GM21515 (cell line): ENCODE results near the gene EXT2.

Experiments
- ATAC-seq: cut with Tn5 transposase; IDR thresholded peaks from one replicate; pipeline ENCODE4 v1.9.1; 2021; ENCODE audit not compliant: unreplicated experiment

The EXT2 gene

DNA sequence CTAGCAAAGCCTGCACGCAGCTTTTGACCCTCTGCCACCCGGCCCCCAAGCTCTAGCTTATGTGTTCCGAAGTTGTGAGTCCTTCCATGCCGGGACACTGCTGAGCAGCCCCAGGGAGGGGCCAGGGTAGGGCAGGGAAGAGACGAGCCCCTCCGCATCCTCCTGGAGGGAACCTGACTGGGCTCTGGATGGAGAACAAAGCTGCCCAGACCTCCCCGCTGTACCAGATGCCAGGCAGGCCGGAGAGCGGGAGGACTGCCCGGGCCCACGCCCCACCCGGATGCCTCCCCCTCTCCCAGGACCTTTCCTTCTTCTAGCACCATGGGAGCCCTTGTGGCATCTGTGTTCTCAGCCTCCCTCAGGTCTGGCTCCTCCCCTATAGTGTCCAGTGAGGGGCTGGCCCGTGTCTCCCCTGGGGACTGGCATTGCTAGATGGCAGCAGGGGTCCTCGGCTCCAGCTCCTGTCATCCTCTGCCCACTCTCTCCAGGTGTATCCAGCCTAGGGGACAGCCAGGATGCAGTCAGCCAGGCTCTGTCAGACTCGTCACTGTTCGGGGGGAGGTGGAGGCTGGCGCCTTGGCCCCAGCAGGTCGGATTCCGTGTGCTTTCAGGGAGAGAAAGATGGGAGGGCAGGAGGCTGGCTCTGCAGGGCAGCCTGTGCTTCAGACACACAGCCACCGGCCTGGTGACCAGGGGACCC lies 168.4 kb downstream of the EXT2 start:
- no peak for ATAC-seq

DNA sequence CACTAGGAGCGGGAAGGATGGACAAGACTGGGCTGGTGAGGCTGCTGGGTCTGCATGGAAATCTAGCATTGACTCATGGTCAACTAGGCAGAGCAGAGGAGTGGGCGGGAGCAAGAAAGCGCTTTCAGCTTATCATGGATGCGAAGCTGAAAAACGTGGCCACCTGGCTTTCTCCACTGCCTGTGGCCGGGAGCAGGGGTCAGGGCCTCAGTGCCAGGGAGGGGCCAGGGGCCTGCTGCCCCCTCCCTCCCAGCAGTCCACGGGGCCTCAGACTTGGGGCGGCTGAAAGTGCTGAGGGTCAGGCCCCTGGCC lies 168.9 kb downstream of the EXT2 start:
- ATAC-seq: no peak

DNA sequence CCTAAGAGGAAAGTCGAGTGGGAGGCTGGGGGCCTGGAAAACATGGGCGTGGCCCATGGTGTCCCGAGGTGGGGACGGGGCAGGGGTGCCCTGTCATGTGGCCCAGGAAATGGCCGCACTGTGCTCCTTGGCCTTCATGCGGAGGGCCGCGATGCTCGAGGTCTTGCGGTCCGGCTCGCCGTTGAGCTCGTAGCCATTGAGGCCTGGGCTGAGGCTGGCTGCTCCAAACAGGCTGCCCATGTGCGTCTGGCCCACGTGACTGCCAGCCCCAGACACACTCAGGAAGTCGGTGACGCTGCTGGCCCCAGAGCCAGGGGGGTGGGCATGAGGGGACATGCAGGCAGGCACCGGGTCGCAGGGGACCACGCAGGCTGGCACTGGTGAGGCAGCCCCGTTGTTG lies 169.3 kb downstream of the EXT2 start:
- no peak for ATAC-seq

DNA sequence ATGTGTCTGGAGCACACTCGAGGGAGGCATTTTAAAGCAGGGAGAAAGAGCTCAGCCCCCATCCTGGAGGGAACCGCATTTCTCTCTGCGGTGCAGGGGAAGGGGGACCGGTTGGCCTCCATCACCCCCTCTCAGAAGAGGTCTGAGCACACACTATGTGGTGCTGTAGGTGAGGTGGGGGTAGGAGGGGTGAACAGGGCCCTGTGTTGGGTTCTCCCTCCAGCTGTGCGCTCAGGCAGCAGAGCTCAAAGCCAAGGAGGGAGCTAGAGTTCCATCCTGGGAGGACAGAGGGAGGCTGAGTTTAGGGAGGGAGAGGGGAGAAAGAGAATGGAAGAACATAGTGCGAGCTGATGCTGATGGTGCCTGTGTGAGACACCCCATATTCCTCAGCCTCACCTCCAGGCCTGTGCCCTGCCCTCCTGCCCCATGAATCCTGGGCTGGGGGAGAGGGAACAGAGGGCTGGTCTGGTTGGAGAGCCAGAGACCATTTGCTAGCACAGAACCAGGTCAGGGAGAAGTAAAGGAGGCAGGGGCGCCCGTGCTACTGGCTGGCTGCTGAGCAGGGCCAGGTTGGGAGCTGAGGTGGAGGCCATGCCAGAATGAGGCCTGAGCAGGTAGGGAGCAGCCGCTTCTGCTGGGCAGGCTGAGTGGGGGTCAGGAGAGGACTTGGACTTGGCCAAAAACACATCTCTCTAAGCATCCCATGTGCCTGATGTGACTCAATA lies 170.7 kb downstream of the EXT2 start:
- no peak for ATAC-seq

DNA sequence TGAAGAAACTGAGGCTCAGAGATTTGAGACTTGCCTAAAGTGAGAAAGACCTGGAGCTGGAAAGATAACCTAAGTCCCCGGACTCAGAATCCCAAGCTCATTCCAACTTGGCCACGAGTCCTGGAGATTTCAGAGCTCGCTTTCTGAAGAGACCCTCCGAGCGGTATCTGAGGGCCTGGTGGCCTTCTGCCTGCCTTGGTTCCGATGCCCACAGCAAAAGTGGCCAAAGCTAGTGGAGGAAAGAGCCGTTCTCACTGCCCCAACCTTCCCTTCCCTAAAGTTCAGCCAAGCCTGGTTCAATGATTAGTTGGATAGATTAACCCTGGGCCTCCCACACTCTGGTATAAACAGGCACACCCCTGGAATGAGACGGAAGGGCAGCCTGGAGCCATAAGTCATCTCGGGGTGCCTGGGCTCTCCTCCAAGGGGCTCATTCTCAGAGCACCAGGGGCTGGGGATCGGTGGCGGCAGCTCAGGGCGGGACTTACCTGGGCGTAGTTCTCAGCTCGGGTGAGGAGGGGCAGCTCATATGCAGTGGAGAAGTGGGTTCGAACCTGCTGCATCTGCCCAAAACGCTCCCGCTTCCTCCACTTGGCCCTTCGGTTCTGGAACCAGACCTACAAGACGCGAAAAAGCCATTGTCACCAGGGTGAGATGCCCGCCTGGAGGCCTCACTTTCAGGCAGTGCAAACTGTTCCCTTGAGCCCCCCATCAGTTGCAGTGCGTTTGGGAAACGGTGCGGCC lies 171.7 kb downstream of the EXT2 start:
- ATAC-seq: no peak

DNA sequence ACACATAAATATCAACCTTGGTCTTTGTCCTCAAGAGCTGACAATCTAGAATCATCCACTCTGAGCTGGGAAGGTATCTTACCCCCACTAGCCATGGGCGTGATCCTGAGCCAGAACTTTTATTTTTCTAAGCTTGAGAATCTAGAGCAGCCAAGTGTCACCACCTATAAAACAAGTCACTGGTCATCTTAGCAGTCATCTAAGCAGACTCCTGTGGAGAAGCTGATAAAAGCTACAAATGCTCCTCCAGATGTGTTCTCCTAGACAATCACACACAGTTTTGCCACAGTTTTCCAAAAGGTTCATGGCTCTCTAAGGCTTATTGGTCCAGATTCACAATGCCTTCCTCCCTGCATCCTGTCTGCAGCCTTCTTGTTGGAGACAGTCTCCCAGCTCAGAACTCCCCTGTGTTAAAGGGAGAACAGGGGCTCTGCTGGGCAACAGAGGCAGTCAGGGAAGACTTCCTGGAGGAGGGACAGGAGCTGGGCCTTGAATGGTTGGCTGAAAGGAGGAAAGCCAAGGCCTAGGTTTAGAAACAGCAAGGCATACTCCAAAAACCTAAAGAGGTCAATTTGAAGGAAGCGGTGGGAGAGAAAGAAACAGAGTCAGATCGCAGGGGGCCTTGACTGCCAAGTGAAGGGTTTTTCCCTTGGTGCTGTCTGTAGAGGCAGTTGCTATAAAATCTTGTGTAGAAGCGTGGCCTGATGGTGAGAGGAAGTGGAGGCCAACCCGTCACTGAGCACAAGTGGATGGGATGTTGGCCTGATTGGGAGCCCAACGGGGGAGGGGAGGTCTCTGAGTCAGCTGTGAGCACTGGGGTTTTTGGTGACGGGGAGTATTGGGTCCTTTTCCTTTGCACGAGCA lies 172.5 kb downstream of the EXT2 start:
- no peak for ATAC-seq

DNA sequence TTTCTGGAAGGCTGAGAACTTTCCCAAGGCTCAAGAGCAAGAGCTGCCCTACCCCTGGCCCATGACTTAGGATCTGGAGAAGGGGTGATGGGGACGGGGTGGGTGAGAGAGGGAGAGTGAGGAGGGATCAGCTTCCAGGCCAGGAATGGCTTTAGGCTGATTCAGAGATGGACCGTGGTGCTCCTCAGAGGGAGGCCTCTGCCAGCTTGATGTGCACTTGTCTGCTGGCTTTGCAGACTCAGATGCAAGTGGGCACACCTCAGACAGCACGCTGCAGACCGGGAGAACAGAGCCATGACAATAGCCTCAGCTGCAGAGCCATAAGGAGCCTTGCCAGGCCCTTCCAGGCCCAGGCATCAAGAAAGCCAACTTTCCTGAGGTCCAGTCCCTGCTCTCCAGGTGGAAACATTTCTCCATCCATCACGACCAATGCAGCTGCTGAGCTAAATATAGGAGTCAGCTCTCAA lies 173.2 kb downstream of the EXT2 start:
- ATAC-seq: no peak

DNA sequence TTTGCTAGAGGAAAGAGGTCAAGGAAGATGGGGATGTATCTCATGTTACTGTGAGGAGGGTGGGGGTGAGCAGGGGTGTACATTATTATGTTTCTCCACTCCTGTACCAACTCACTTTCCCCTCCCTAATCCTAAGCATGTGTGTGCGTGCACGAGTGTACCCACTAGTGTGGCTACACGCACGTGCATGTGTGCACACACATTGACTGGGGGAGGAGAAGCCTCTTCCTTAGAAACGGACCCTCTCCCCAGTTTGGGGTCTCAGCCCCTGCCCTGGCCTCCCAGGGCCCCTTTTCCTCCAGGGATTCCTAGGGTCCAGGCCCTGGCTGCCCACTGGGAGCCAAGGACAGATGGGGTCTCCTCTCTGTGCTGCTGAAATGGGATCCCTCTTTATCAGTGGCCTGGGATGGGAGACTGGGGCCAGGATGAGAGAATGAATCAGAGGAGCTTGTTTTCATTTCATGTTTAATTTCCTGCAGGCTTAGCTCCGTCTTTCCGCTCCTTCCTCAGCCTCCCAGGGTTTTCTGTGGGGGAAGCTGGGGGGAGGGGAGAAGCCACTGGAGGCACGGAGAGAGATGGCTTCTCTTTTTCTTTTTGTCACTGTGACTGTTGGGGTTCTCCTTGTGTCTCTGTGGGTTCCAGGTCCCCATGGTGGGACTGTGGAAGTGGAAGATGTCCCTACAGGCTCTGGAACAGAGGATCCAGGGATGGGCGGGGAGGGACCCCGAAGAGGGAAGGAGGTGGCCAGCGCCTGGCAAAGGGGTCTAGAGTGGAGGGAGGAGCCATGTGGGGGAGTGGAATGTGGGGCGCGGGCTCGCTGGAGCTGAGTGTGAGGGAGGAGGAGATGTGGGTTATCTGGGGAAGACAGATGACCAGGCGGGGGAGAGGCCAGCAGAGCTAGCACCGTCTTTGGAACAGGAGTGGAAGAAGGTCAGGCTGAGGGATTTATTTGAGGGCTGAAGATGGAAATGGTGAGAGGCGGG lies 174.2 kb downstream of the EXT2 start:
- no peak for ATAC-seq

DNA sequence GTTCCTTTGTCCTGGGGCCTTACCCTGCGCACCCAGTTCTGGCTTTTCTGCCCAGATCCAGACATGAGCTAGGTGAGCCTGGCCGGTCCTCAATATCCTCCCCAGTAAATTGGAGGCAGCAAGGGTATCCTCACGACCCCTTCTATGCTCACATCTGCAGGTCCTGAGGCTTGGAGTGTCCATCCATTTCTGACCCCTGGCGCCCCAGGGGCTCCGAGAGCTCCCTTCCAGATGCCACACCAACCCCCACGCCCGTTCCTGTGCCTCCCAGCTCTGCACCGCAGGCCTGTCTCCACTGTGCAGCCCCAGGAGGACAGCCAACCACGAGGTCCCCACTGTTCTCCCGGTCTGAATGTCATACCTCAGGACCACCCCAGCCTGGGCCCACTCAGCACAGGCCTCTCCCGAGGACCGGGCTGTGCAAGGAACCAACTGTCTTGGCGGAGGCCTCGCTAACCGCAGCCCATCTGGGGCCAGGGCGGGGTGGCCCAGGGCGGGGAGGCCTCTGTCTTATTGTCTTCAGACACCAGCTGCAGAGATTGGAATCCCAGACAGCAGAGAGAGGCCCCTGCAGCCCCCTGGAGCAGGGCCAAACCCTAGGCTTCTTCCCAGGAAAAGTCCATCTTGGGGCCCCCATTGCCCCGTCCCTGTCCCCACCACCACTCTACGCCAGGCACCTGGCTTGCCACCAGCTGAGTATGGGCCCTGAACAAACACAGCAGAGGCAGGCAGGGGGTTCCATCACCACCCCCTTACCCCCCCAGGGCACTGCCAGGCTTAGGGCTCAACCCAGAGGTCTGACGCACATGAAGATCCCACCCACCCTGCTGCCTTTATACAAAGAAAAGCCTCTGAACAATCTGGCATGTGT lies 175.2 kb downstream of the EXT2 start:
- no peak for ATAC-seq

DNA sequence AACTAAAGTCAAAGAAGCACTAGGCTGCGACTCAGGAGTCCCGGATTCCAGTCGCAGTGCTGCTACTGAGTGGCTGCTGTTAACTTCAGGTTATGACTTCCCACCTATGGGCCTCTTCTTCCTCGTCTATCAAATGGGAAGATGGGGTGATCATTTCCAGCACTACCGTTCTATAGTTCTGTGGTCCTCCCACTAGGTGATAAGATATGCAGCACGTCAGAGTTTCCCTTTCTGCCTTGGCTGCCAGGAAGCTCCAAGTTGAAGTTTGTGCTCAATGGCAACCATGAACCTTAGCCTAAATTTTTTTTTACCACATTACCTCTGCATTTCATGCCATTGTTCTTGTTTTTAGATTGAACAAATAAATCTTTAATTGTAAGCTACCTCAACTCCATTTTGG lies 175.8 kb downstream of the EXT2 start:
- ATAC-seq: no peak

DNA sequence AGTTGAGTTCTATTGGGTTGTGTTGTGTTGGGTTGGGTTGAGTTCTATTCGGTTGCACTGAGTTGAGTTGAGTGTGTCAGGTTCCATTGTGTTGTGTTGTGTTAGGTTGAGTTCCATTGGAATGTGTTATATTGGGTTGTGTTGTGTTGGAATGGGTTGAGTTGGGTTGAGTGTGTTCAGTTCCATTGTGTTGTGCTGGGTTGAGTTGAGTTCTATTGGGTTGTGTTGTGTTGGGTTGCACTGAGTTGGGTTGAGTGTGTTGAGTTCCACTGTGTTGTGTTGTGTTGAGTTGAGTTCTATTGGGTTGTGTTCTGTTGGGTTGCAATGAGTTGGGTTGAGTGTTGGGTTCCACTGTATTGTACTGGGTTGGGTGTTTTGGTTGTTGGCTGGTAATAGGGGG lies 178.9 kb downstream of the EXT2 start:
- no peak for ATAC-seq

DNA sequence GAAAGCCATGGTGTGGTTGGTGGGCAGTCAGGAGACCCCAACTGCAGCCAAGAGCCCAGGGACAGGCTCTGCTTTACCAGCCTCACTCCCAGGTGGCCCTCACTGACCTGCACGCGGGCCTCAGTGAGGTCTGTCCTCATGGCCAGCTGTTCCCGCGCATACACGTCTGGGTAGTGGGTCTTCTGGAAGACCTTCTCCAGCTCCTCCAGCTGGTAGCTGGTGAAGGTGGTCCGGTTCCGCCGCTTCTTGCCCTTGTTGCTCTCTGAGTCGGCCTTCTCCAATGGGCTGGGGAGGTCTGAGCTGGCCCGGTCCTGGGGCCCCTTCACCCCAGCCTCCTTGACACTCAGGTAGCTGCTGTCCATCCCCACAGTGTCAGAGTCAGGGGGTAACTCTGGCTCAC lies 179.8 kb downstream of the EXT2 start:
- ATAC-seq: no peak

DNA sequence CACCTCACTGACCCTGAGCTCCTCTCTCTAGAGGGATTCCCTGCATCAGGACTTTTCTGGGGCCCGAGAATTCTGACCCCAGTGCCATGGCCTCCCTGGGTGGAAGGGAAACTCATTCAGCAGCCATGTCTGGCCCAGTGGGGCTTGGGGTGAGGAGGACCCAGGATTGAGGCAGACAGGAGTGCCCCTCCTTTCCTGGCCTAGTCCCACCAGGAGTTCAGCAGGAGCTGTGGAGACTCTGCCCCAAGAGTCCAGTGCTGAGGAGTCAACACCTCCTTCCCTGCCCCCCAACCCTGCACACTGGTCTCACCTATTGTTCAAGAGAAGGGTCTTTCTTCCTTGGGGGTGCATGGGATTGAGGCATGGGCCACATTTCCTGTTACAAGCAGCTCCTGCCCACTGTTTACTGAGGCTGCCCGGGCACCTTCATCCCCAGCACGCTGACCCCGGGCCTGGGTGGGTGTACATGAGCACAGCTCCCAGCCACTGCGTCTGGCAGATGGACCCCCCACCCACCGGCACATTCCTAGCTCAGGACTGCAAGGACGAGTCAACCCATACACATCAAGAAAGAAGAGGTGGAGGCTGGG lies 180.6 kb downstream of the EXT2 start:
- ATAC-seq: no peak

DNA sequence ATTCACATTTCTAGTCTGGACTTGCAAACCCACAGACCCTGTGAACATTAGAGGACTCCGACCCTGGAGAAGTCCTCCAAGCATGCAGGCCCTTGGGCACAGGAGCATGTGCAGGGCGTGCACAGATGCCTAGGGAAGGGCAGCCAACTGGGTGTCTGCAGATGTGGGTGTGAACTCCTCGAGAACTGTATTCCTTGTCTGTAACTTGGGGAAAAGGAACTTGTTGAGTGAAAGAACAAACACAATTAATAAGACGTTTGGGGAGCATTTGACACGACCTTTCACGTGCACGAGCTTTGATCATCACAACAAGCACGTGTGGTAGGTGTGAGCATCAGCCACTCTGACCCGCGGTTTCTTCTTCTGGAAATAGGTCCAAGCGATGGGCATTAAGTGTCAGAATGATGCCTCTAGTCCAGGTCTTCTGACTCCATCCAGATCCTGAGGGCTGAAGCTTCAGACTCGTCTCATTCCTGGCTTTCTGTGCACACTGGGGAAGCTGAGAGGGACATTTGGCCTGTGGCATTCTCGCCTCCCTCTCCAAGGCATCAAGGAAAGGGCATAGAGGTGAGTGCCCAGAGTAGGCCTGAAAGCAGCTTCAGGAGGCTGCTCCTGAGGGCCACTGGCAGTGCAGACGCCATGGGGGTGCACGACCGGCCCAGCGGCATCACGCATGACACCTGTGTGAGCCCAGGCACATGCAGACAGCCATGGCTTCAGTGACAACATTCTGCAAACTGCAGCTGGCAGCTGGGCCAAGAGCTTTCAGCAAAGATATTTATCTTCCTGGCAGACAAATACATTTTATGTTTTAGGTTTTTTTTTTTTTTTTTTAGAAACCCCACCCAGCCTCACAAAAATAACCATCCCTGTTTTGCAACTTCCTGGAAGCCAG lies 182.0 kb downstream of the EXT2 start:
- ATAC-seq: no peak

DNA sequence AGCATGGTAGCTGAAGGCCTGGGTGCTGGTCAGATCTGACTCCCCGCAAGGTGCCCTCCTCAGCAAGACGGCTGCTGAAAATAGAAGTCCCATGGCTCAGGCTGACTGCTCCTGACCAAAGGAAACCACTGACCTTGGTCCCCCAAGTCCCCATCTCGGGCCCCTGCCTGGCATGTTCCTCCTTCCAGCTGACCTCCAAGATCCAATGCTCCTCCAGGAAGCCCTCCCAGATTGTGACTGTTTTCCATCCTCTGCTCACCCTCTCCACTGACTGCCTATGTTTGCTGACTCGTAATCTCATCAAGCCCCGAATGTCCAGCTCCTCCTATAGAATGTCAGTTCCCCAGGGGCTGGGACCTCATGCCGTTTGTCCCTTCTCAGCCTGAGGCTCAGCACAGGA lies 184.0 kb downstream of the EXT2 start:
- no peak for ATAC-seq

DNA sequence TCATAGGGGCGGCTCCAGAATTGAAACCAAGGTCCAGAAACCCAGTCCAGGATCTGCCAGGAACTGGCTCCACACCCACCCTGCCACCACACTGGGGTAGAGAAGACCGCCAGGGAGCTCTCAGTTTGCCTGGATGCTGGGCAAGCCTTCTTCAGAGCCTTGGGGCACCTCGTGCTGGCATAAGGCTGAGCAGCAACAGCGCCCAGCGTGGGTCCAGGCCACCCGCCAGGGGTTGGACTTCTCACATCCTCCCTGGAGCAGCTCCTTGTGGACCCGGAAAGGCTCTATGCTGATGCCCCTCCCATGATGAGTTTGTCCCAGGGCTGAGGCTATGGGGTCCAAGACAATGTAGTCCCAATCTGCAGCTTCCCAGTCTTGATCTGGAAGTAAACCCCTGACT lies 184.8 kb downstream of the EXT2 start:
- no peak for ATAC-seq

DNA sequence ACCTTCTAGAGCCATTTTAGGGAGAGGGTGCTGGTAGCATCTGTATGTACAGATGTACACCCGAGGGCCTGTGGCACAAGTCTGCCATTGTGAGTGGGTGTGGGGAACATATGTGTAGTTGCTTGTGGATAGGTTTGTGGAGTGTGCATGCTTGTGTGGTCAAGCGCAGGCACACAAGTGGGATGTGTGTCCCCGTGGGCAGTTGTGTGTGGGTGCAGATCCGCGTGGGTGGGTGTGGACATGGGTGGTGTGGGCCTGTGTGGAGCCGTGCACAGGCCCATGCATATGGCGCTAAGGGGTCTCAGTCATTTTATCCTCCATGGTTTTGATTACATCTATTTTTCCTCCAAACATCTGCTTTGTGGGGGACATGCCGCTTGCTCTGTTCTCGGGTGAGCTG lies 185.7 kb downstream of the EXT2 start:
- ATAC-seq: no peak

DNA sequence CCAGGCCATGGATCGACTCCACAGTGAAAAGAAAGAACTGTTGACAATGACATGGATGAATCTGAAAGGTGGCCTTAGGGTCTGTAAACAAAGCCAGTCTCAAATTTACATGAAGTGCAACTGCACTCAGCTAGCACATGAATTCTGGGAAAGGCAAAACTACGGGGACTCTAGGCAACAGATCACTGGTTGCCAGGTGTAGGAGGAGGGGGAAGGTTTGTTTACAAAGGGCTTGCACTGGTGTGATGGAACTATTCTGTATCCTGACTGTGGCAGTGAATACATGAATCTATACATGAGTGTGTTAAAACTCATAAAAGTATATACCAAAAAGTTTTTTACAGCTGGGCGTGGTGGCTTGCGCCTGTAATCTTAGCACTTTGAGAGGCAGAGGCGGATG lies 187.1 kb downstream of the EXT2 start:
- ATAC-seq: no peak
